GM18867 (cell line): ENCODE results near the gene PGK2.

Experiments used
- ATAC-seq: cut with Tn5 transposase; IDR thresholded peaks from one replicate; pipeline ENCODE4 v1.9.1; 2021; ENCODE audit warnings: mild to moderate bottlenecking, moderate library complexity; ENCODE audit not compliant: unreplicated experiment

The PGK2 gene

DNA sequence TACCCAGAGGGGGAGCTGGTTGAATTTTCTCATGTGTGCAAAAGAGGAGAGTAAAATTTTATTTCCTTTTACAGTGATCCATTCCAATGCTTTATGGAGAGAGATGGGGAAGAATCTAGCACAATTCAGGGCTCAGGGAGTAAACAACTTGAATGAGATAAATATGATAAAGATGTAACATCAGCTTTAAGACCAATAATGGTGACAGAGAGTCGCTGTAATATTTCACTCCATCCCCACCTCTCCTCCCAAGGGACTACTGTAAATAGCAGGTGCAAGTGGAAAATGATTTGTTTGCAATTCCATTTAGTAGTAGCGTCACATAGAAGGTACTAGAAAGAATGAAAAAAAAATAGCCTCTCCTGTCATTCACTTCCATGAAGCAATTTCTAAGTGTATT lies 47.7 kb downstream of the PGK2 start:
- no peak for ATAC-seq

DNA sequence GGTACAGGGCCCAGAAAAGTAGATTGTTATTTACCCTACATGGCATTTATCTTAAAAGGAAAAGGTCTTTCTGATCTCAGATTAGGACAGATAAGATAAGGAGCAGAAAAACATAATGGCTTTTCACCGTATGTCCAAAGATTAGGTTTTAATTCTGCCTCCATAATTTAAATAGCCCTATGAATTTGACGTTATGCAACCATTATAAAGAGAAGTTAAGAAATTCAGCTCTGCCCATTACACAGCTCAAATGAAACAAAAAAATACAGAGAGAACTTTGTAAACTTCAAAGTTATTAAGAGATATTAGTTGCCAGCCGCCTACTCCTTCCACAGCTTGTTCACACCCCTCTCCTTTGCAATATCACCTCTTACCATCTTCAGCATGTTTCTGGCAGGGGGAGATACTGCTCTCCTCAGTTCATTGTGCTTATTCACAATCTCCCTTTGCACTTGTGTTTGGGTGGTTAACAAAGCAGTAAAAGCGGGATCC lies 51.0 kb downstream of the PGK2 start:
- ATAC-seq, result no peak
